Measurements from ENCODE around the gene SPECC1.

- TF ChIP-seq ZNF518B (CRISPR knock-in tag; IDR thresholded peaks at IDR 0.05) (no peak), ATF2 (CRISPR knock-in tag; IDR thresholded peaks at IDR 0.05) (no peak), ARNT (IDR thresholded peaks at IDR 0.05) (no peak), BCOR (IDR thresholded peaks at IDR 0.05) (no peak), ZNF12 (CRISPR knock-in tag; IDR thresholded peaks at IDR 0.05) (no peak), PRDM10 (IDR thresholded peaks at IDR 0.05; ENCODE audit: partially characterized antibody) (no peak), NEUROD1 (IDR thresholded peaks at IDR 0.05; ENCODE audit: borderline replicate concordance, low read depth, low read length, partially characterized antibody) (no peak), PHB (CRISPR knock-in tag; IDR thresholded peaks at IDR 0.05) (no peak)
Measured at GRCh38 chr17:19973156-19973555, 36.0 kb upstream of the SPECC1 start.
